Right cardiac atrium (tissue), 5 donors: ENCODE data around the gene DYNC1LI1. TPM values are rescaled to one million over a fixed set of nuclear protein-coding genes. Genes with fewer than 3 reads are reported as not detected.
"Not testable (repeated sequence)": the region's sequence is repeated elsewhere in the genome, so short reads cannot be mapped to it uniquely, and the experiment has no call there.

Source experiments
- ATAC-seq, 2 donors: fragments of 200-7000 bp; cut with Tn5 transposase; one replicate each; pipeline versions ENCODE4 v1.8.0 to v1.9.1; 2020; ENCODE audit warnings: moderate library complexity in 2 of 2, mild to moderate bottlenecking in 1 of 2
- DNase-seq, 3 donors: peaks; one replicate each; pipeline ENCODE4 v3.0.0-alpha.2; 2020
- H3K27ac ChIP-seq: one replicate; pipeline ENCODE4 v1.5.1; 2013; ENCODE audit warnings: mild to moderate bottlenecking, low read length, control low read depth, moderate library complexity
- H3K27me3 ChIP-seq: one replicate; pipeline ENCODE4 v1.6.1; 2013; ENCODE audit not compliant: control insufficient read depth, insufficient read depth
- H3K4me1 ChIP-seq: one replicate; pipeline ENCODE4 v1.6.1; 2013; ENCODE audit warnings: low read length; ENCODE audit not compliant: control insufficient read depth, insufficient read depth
- H3K4me3 ChIP-seq: one replicate; pipeline ENCODE4 v1.5.1; 2013; ENCODE audit warnings: low read length, control low read depth
- H3K9me3 ChIP-seq: one replicate; pipeline ENCODE4 v1.6.1; 2013; ENCODE audit warnings: low read length; ENCODE audit not compliant: control insufficient read depth
- WGBS: extraction: QIAGEN DNeasy Blood & Tissue Kit; methylation state at CpG from one replicate; pipeline ENCODE4 v1.1.7; 2013; 5-methylcytosine and 5-hydroxymethylcytosine counted together
- intact Hi-C, 4 donors: fragments of 100-400 bp; cut with DNase I; formaldehyde crosslinking; loops; one replicate each; pipeline versions ENCODE4 v1.11.0 to v1.14.0; 2022 to 2023
- polyA plus RNA-seq: library from polyadenylated mRNA; stranded (reverse); fragments of 200-250 nt; gene quantifications from one replicate; pipeline ENCODE4 v1.2.3, GENCODE V29; 2013
- total RNA-seq, 4 donors: library from RNA; stranded (reverse); fragmentation: NEBNext Ultra II Directional; extraction: Animal tissue kit (Norgen Biotek cat#: 25700); gene quantifications; one replicate each; pipeline ENCODE4 v1.2.1, GENCODE V29; 2021
- donor health status: healthy with polysubstance abuse.
- donor health status: DM: no; HTN: yes; CAD: no.
- donor health status: DM: no; HTN: no; CAD: no.
- donor health status: DM: no; HTN: yes; CAD: no; lungs with severe emphysema.
- donor health status: DM: yes; HTN: yes; CAD: no.

The DYNC1LI1 gene
- total and polyA plus RNA-seq, 5 donors, result 41.2 to 48.5 (median 45.4) TPM

GRCh38 chr3:32584660-32585059 lies 14.0 kb upstream of the DYNC1LI1 start:
- ATAC-seq (peak; percentile 82 to 94), DNase-seq (no peak)
- Histone ChIP-seq H3K4me1 (no peaks in the 10 kb centered on the region), H3K9me3 (no peaks in the 10 kb centered on the region), H3K4me3 (no peak overlapping the region), H3K27ac (peak overlapping the region; percentile 64), H3K27me3 (no peaks in the 10 kb centered on the region)
- WGBS, result 11% methylated on average over 1 of the region's 1 CpG
- intact Hi-C loops, result no loop called here

- H3K4me3 ChIP-seq, result no peak overlapping the region
- H3K27me3 ChIP-seq, result no peaks in the 10 kb centered on the region
- no peak overlapping the region for H3K27ac ChIP-seq
- no peaks in the 10 kb centered on the region for H3K4me1 ChIP-seq
- no peaks in the 10 kb centered on the region for H3K9me3 ChIP-seq
- 85% methylated on average over 3 of the region's 3 CpGs for WGBS
- no peak for DNase-seq
- intact Hi-C loops, result no loop called here
- no peak for ATAC-seq
Measured at GRCh38 chr3:32583708-32584107, 13.1 kb upstream of the DYNC1LI1 start.

- not testable (repeated sequence) for H3K27ac ChIP-seq, H3K4me1 ChIP-seq, H3K4me3 ChIP-seq, ATAC-seq, H3K27me3 ChIP-seq, H3K9me3 ChIP-seq
- peak in 1 of 3 donors; percentile 52 for DNase-seq
- intact Hi-C loops, result loop anchor here in 1 of 4 donors (10.0 kb wide), 1 partner anchor 74 kb away; the partner anchor contains the start of gene CMTM6
- 97% methylated on average over 31 of the region's 31 CpGs for WGBS
Measured at GRCh38 chr3:32578669-32579068, 8.0 kb upstream of the DYNC1LI1 start.

GRCh38 chr3:32577581-32578556 lies 7.2 kb upstream of the DYNC1LI1 start:
- peak overlapping the region; percentile 95 for H3K27ac ChIP-seq
- ATAC-seq (peak; percentile 77 to 91), DNase-seq (no peak)
- H3K4me3 ChIP-seq, result peak overlapping the region; percentile 43
- H3K27me3 ChIP-seq, result no peaks in the 10 kb centered on the region
- peaks cover 3% of the 10 kb centered on the region for H3K4me1 ChIP-seq
- intact Hi-C loops, result loop anchor here in 1 of 4 donors (10.0 kb wide), 1 partner anchor 73 kb away; the partner anchor contains the start of gene CMTM6
- WGBS, result 12% methylated on average over 9 of the region's 9 CpGs
- H3K9me3 ChIP-seq, result no peaks in the 10 kb centered on the region

GRCh38 chr3:32577174-32577573 lies 6.5 kb upstream of the DYNC1LI1 start:
- peak; percentile 32 to 50 for ATAC-seq
- 45% methylated on average over 2 of the region's 2 CpGs for WGBS
- intact Hi-C loops, result loop anchor here in 1 of 4 donors (10.0 kb wide), 1 partner anchor 72 kb away; the partner anchor contains the start of gene CMTM6
- H3K9me3 ChIP-seq, result no peaks in the 10 kb centered on the region
- H3K27me3 ChIP-seq, result no peaks in the 10 kb centered on the region
- DNase-seq, result no peak
- peak overlapping the region; percentile 95 for H3K27ac ChIP-seq
- H3K4me3 ChIP-seq, result peak overlapping the region; percentile 43
- H3K4me1 ChIP-seq, result peaks cover 3% of the 10 kb centered on the region

- Histone ChIP-seq H3K4me3 (no peak overlapping the region), H3K4me1 (peaks cover 3% of the 10 kb centered on the region), H3K27me3 (no peaks in the 10 kb centered on the region), H3K27ac (no peak overlapping the region), H3K9me3 (no peaks in the 10 kb centered on the region)
- intact Hi-C loops, result loop anchor here in 1 of 4 donors (10.0 kb wide), 1 partner anchor 71 kb away; the partner anchor contains the start of gene CMTM6
- ATAC-seq (no peak), DNase-seq (no peak)
- 73% methylated on average over 2 of the region's 2 CpGs for WGBS
Measured at GRCh38 chr3:32575451-32576113, 4.9 kb upstream of the DYNC1LI1 start.

GRCh38 chr3:32571192-32571485 lies 481 bp upstream of the DYNC1LI1 start:
- Histone ChIP-seq H3K4me1 (no peaks in the 10 kb centered on the region), H3K9me3 (no peaks in the 10 kb centered on the region), H3K27ac (peak overlapping the region; percentile 61), H3K4me3 (peak overlapping the region; percentile 89), H3K27me3 (no peaks in the 10 kb centered on the region)
- no peak for DNase-seq
- WGBS, result 1% methylated on average over 14 of the region's 14 CpGs
- intact Hi-C loops, result loop anchor here in 1 of 4 donors (10.0 kb wide), 1 partner anchor 66 kb away; the partner anchor contains the start of gene CMTM6
- ATAC-seq, result peak; percentile 84 to 89

- ATAC-seq, result peak; percentile 49 to 62
- no peaks in the 10 kb centered on the region for H3K4me1 ChIP-seq
- WGBS, result 1% methylated on average over 40 of the region's 40 CpGs
- H3K27ac ChIP-seq, result peak overlapping the region; percentile 98
- intact Hi-C loops, result loop anchor here in 1 of 4 donors (10.0 kb wide), 1 partner anchor 65 kb away; the partner anchor contains the start of gene CMTM6
- no peaks in the 10 kb centered on the region for H3K27me3 ChIP-seq
- peak; percentile 64 to 86 (median 85) for DNase-seq
- H3K9me3 ChIP-seq, result no peaks in the 10 kb centered on the region
- H3K4me3 ChIP-seq, result peak overlapping the region; percentile 89
Measured at GRCh38 chr3:32569540-32570420, 878 bp downstream of the DYNC1LI1 start.

- Histone ChIP-seq H3K27ac (no peak overlapping the region), H3K4me3 (peak overlapping the region; percentile 89), H3K9me3 (no peaks in the 10 kb centered on the region), H3K4me1 (no peaks in the 10 kb centered on the region), H3K27me3 (no peaks in the 10 kb centered on the region)
- 75% methylated on average over 2 of the region's 2 CpGs for WGBS
- intact Hi-C loops, result no loop called here
- no peak for ATAC-seq
- no peak for DNase-seq
Measured at GRCh38 chr3:32568953-32569352, 1.7 kb downstream of the DYNC1LI1 start.

- H3K4me3 ChIP-seq, result no peak overlapping the region
- WGBS, result 98% methylated on average over 1 of the region's 1 CpG
- intact Hi-C loops, result no loop called here
- H3K4me1 ChIP-seq, result no peaks in the 10 kb centered on the region
- no peaks in the 10 kb centered on the region for H3K27me3 ChIP-seq
- H3K27ac ChIP-seq, result no peak overlapping the region
- H3K9me3 ChIP-seq, result no peaks in the 10 kb centered on the region
- no peak for ATAC-seq
- DNase-seq, result no peak
Measured at GRCh38 chr3:32564195-32564594, 6.5 kb downstream of the DYNC1LI1 start.
